Measurements from ENCODE around the gene MCF2L2. TPM values are rescaled to one million over a fixed set of nuclear protein-coding genes. Genes with fewer than 3 reads are reported as not detected.

Gene MCF2L2
- total RNA-seq, 4 donors from 2014 or later: 0.59 to 4.1 (median 1.7) TPM

GRCh38 chr3:183437666-183438564 is 9.5 kb upstream of the MCF2L2 start:
- intact Hi-C loops (cut with DNase I; ENCODE audit: low total_unique reads): no loop called here

DNA sequence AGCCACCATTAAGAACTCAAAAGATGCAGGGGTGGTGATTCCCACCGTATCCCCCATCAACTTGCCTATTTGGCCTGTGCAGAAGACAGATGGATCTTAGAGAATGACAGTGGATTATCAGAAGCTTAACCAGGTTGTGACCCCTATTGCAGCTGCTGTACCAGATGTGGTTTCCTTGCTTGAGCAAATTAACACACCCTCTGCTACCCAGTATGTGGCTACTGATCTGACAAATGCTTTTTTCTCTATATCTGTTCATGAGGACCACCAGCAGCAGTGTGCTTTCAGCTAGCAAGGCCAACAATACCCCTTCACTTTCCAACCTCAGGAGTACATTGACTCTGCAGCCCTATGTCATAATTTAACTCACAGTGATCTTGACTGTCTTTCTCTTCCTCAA is 8.6 kb upstream of the MCF2L2 start:
- intact Hi-C loops (cut with DNase I; ENCODE audit: low total_unique reads): no loop called here
- Histone ChIP-seq H3K4me1 (no peaks in the 10 kb centered on the region), H3K9me3 (no peaks in the 10 kb centered on the region), H3K27ac (no peak overlapping the region), H3K4me3 (no peak overlapping the region), H3K36me3 (no peaks in the 10 kb centered on the region), H3K27me3 (no peaks in the 10 kb centered on the region)
- TF ChIP-seq POLR2A (IDR thresholded peaks at IDR 0.05): no peak
- TF ChIP-seq, protein P1, sequence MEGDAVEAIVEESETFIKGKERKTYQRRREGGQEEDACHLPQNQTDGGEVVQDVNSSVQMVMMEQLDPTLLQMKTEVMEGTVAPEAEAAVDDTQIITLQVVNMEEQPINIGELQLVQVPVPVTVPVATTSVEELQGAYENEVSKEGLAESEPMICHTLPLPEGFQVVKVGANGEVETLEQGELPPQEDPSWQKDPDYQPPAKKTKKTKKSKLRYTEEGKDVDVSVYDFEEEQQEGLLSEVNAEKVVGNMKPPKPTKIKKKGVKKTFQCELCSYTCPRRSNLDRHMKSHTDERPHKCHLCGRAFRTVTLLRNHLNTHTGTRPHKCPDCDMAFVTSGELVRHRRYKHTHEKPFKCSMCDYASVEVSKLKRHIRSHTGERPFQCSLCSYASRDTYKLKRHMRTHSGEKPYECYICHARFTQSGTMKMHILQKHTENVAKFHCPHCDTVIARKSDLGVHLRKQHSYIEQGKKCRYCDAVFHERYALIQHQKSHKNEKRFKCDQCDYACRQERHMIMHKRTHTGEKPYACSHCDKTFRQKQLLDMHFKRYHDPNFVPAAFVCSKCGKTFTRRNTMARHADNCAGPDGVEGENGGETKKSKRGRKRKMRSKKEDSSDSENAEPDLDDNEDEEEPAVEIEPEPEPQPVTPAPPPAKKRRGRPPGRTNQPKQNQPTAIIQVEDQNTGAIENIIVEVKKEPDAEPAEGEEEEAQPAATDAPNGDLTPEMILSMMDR (IDR thresholded peaks at IDR 0.05): no peak
- DNase-seq: no peak

More at GRCh38 chr3:183437666-183438564, 9.5 kb upstream of the MCF2L2 start:
- TF ChIP-seq, protein P1 (IDR thresholded peaks at IDR 0.05): no peak
- TF ChIP-seq POLR2A (IDR thresholded peaks at IDR 0.05): no peak
- DNase-seq: no peak
- no peaks in the 10 kb centered on the region for H3K27me3 ChIP-seq
- H3K36me3 ChIP-seq: no peaks in the 10 kb centered on the region
- no peaks in the 10 kb centered on the region for H3K9me3 ChIP-seq
- no peak overlapping the region for H3K4me3 ChIP-seq
- no peaks in the 10 kb centered on the region for H3K4me1 ChIP-seq
- H3K27ac ChIP-seq: no peak overlapping the region

DNA sequence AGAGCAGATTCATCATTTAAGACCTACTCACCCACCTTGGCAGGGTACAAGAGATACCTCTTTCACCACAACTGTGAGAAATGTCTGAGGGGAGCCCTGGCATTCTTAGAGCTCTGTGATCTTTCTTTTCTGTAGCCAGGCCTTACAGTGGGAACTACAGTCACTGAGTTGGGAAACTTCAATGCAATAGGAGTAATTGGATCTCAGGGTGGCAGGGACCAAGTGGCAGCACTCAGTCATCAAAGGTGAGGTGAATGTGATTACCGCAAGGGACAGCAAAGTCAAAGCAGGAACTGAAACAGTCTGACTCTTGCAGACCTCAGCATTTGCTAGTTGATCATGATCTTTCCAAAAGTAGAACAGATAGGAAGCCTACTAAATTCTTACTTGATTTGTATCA is 7.2 kb upstream of the MCF2L2 start:
- no peaks in the 10 kb centered on the region for H3K9me3 ChIP-seq
- TF ChIP-seq, protein P1 (IDR thresholded peaks at IDR 0.05): no peak
- no peak for TF ChIP-seq POLR2A (IDR thresholded peaks at IDR 0.05)
- H3K4me3 ChIP-seq: no peak overlapping the region
- DNase-seq: no peak
- H3K36me3 ChIP-seq: no peaks in the 10 kb centered on the region
- H3K27ac ChIP-seq: no peak overlapping the region
- no peaks in the 10 kb centered on the region for H3K27me3 ChIP-seq
- intact Hi-C loops (cut with DNase I; ENCODE audit: low total_unique reads): no loop called here
- H3K4me1 ChIP-seq: no peaks in the 10 kb centered on the region

- Histone ChIP-seq H3K27me3 (no peaks in the 10 kb centered on the region), H3K4me3 (no peak overlapping the region), H3K36me3 (no peaks in the 10 kb centered on the region), H3K27ac (no peak overlapping the region), H3K4me1 (no peaks in the 10 kb centered on the region), H3K9me3 (no peaks in the 10 kb centered on the region)
- no peak for DNase-seq
- intact Hi-C loops (cut with DNase I; ENCODE audit: low total_unique reads): no loop called here
- TF ChIP-seq, protein P1 (IDR thresholded peaks at IDR 0.05): no peak
- no peak for TF ChIP-seq POLR2A (IDR thresholded peaks at IDR 0.05)
Measured at GRCh38 chr3:183434992-183435391, 6.6 kb upstream of the MCF2L2 start.

GRCh38 chr3:183434503-183434902 is 6.1 kb upstream of the MCF2L2 start:
- DNase-seq: no peak
- intact Hi-C loops (cut with DNase I; ENCODE audit: low total_unique reads): no loop called here
- no peak overlapping the region for H3K4me3 ChIP-seq
- TF ChIP-seq, protein P1 (IDR thresholded peaks at IDR 0.05): no peak
- no peak for TF ChIP-seq POLR2A (IDR thresholded peaks at IDR 0.05)
- no peaks in the 10 kb centered on the region for H3K4me1 ChIP-seq
- no peaks in the 10 kb centered on the region for H3K36me3 ChIP-seq
- H3K27ac ChIP-seq: no peak overlapping the region
- no peaks in the 10 kb centered on the region for H3K9me3 ChIP-seq
- H3K27me3 ChIP-seq: no peaks in the 10 kb centered on the region

All from uterus (tissue), 4 donors.